ENCODE measurements around the gene MID1IP1. TPM values are rescaled to one million over a fixed set of nuclear protein-coding genes. Genes with fewer than 3 reads are reported as not detected.

MID1IP1 gene
- total RNA-seq, 2 donors from 2014 or later, result 24.5 to 34.7 TPM

Other genes starting within 250 kb of the MID1IP1 start
- not detected for gene TSPAN7, start 239.9 kb upstream of the MID1IP1 start, total RNA-seq

All from natural killer cell treated with Interleukin-12 subunit alpha and Interleukin-12 subunit beta and Interleukin-15 and Interleukin-18, amount 100 ng/mL, for 72 hours (primary cell).